Body of pancreas (tissue), 4 donors: ENCODE measurements around the gene BACE2. TPM values are rescaled to one million over a fixed set of nuclear protein-coding genes. Genes with fewer than 3 reads are reported as not detected.

ENCODE experiments used
- ATAC-seq: fragments of 150-250 bp; one replicate; pipeline ENCODE4 v1.9.1; 2016
- DNase-seq, 4 donors: peaks; one replicate each; pipeline ENCODE4 v3.0.0-alpha.2; 2019
- H3K27ac ChIP-seq, 4 donors: fragments of 200-600 bp; sonication (generic); 1 replicate in 3 of 4; 2 replicates in 1 of 4; pipeline versions ENCODE4 v1.5.1 to v1.6.1; 2016 to 2019; ENCODE audit warnings: mild to moderate bottlenecking in 1 of 4, mixed read lengths in 1 of 4, moderate library complexity in 1 of 4
- H3K27me3 ChIP-seq, 2 donors: fragments of 200-600 bp; sonication (generic); one replicate each; pipeline ENCODE4 v1.6.0; 2016; ENCODE audit warnings: mild to moderate bottlenecking in 1 of 2
- H3K36me3 ChIP-seq, 2 donors: fragments of 200-600 bp; sonication (generic); replicated peaks in 1 of 2; 2 replicates each; pipeline ENCODE4 v1.5.1; 2016; ENCODE audit warnings: low read depth in 2 of 2; ENCODE audit not compliant: insufficient read depth in 1 of 2
- H3K4me1 ChIP-seq: fragments of 200-600 bp; sonication (generic); one replicate; pipeline ENCODE4 v1.6.0; 2016
- H3K4me3 ChIP-seq, 2 donors: fragments of 200-600 bp; sonication (generic); 1 replicate in 1 of 2; 2 replicates in 1 of 2; pipeline ENCODE4 v1.5.1; 2016 to 2019
- H3K9me3 ChIP-seq, 3 donors: fragments of 200-600 bp; sonication (generic); 1 replicate in 2 of 3; 2 replicates in 1 of 3; pipeline ENCODE4 v1.5.1; 2016
- POLR2A ChIP-seq, 3 donors: fragments of 450-650 bp; IDR thresholded peaks; one replicate each; pipeline ENCODE4 v1.6.1; 2016; ENCODE audit warnings: antibody characterized with exemption in 3 of 3, mild to moderate bottlenecking in 2 of 3
- WGBS, 2 donors: methylation state at CpG; one replicate each; pipeline ENCODE4 v1.1.5; 2017; 5-methylcytosine and 5-hydroxymethylcytosine counted together
- intact Hi-C: fragments of 100-400 bp; cut with DNase I; formaldehyde crosslinking; loops from one replicate; pipeline ENCODE4 v1.15.1; 2023
- total RNA-seq, 2 donors: library from RNA; depleted of rRNA; stranded (reverse); fragments of >200 nt; gene quantifications; one replicate each; pipeline ENCODE4 v1.1.0, GENCODE V29; 2016
- TF ChIP-seq, protein P1 (sequence below), 7 experiments: fragments of 450-650 bp in 4 of 7; fragments of 200-600 bp in 3 of 7; sonication (generic) in 3 of 7; IDR thresholded peaks; one replicate each; pipeline ENCODE4 v1.5.1; 2016 to 2019; ENCODE audit warnings: antibody characterized with exemption in 7 of 7

Gene BACE2
- total RNA-seq, 2 donors from 2014 or later = 86.4 to 107 TPM

DNA sequence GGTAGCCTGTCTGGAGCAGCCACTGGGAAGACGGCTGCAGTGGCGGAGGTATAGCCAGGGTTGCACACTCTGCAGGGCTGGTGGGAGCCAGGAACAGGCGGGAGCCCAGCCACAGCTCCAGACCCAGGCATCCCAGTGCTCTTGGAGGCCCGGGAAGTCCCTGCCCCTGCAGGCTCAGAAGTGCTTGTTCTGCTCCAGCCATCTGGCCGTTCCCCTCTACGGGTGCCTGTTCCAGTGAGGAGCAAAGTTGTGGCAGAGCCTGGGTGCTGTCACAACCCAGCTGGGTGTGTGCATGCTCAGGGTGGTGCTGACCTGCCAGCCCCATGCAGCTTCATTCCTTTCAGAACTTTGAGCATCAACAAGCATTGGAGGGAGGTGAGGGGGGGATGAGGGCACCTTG lies 31.7 kb upstream of the BACE2 start:
- H3K4me3 ChIP-seq = no peak overlapping the region
- H3K9me3 ChIP-seq = no peaks in the 10 kb centered on the region
- no peaks in the 10 kb centered on the region for H3K36me3 ChIP-seq
- H3K27me3 ChIP-seq = no peaks in the 10 kb centered on the region
- no peak for ATAC-seq
- intact Hi-C loops = no loop called here
- DNase-seq = no peak
- 70 to 100% methylated on average over 2 to 6 of the region's 6 CpGs for WGBS, 2 donors
- H3K27ac ChIP-seq = no peak overlapping the region
- no peak for TF ChIP-seq POLR2A (IDR thresholded peaks at IDR 0.05)
- TF ChIP-seq, protein P1, sequence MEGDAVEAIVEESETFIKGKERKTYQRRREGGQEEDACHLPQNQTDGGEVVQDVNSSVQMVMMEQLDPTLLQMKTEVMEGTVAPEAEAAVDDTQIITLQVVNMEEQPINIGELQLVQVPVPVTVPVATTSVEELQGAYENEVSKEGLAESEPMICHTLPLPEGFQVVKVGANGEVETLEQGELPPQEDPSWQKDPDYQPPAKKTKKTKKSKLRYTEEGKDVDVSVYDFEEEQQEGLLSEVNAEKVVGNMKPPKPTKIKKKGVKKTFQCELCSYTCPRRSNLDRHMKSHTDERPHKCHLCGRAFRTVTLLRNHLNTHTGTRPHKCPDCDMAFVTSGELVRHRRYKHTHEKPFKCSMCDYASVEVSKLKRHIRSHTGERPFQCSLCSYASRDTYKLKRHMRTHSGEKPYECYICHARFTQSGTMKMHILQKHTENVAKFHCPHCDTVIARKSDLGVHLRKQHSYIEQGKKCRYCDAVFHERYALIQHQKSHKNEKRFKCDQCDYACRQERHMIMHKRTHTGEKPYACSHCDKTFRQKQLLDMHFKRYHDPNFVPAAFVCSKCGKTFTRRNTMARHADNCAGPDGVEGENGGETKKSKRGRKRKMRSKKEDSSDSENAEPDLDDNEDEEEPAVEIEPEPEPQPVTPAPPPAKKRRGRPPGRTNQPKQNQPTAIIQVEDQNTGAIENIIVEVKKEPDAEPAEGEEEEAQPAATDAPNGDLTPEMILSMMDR (IDR thresholded peaks at IDR 0.05) = no peak
- peaks cover 18% of the 10 kb centered on the region for H3K4me1 ChIP-seq

DNA sequence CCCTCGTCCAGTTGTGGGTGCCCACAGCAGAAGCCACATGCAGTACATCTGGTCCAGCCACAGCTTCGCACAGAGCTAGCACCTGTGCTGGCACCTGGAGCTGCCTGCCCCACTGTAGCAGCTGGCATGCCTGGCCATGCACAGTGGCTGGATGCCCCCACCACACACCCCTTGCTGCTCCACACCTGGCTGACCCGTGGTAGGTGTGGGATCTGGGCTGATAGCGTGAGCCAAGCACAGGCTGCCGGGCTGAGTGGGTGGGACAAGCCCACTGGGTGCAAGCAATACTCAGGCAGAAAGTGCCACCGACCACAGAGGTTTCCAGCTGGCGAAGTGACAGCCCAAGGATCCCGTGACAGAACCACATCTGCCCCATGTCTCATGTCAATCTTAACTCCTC lies 30.6 kb upstream of the BACE2 start:
- Histone ChIP-seq H3K36me3 (no peaks in the 10 kb centered on the region), H3K27me3 (no peaks in the 10 kb centered on the region), H3K4me3 (no peak overlapping the region), H3K27ac (no peak overlapping the region), H3K9me3 (no peaks in the 10 kb centered on the region), H3K4me1 (peaks cover 22% of the 10 kb centered on the region)
- 43 to 47% methylated on average over 5 to 8 of the region's 8 CpGs for whole genome bisulfite sequencing, 2 donors
- intact Hi-C loops = no loop called here
- peak in 2 of 4 donors; percentile 22 to 48 for DNase-seq
- TF ChIP-seq POLR2A (IDR thresholded peaks at IDR 0.05) = no peak
- no peak for ATAC-seq

DNA sequence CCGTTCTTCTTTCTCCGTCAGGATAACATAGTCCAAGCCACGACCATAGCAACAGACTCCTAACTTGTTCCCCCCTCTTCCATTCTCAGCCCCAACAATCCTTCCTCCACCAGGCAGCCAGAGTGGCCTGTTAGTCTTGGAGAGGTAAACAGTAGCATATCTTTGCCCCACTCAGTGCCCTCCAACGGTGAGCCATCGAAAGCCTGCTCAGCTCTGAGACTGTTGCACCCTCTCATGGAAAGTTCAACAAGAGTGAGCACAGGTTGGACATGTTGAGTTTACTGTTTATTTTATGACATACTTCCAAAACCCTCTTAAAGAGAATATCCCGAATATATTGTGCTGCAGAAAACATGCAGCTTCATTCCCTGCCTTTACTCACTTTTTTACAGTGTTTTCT lies 30.1 kb upstream of the BACE2 start:
- Histone ChIP-seq H3K4me3 (no peak overlapping the region), H3K9me3 (no peaks in the 10 kb centered on the region), H3K4me1 (peaks cover 22% of the 10 kb centered on the region), H3K27ac (no peak overlapping the region), H3K36me3 (no peaks in the 10 kb centered on the region), H3K27me3 (no peaks in the 10 kb centered on the region)
- TF ChIP-seq POLR2A (IDR thresholded peaks at IDR 0.05) = no peak
- TF ChIP-seq, protein P1 (IDR thresholded peaks at IDR 0.05) = no peak
- intact Hi-C loops = no loop called here
- 53 to 57% methylated on average over 6 of the region's 6 CpGs for WGBS, 2 donors
- DNase-seq = no peak
- ATAC-seq = no peak

DNA sequence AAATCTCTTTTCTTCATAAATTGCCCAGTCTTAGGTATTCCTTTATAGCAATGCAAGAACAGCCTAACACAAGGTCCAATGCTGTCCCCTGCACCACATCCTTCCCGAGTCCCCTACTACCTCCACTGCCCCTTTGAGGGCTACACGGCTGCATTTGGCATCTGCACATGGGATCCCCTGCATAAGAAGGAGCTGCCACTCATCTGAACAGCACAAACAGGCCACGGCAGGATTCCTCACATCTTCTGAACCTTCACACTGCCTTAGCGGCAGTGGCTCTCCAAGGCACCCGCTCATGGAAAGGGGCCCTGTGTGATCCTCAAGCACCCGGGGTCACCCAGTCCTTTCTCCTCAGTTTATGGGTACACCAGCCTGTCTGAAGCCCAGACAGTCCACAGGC lies 29.2 kb upstream of the BACE2 start:
- DNase-seq (no peak), ATAC-seq (no peak)
- H3K4me3 ChIP-seq = no peak overlapping the region
- H3K27me3 ChIP-seq = no peaks in the 10 kb centered on the region
- intact Hi-C loops = no loop called here
- no peaks in the 10 kb centered on the region for H3K36me3 ChIP-seq
- TF ChIP-seq, protein P1 (IDR thresholded peaks at IDR 0.05) = no peak
- TF ChIP-seq POLR2A (IDR thresholded peaks at IDR 0.05) = no peak
- H3K4me1 ChIP-seq = peaks cover 22% of the 10 kb centered on the region
- H3K9me3 ChIP-seq = no peaks in the 10 kb centered on the region
- H3K27ac ChIP-seq = no peak overlapping the region
- WGBS, 2 donors = 76 to 89% methylated on average over 4 to 6 of the region's 6 CpGs

DNA sequence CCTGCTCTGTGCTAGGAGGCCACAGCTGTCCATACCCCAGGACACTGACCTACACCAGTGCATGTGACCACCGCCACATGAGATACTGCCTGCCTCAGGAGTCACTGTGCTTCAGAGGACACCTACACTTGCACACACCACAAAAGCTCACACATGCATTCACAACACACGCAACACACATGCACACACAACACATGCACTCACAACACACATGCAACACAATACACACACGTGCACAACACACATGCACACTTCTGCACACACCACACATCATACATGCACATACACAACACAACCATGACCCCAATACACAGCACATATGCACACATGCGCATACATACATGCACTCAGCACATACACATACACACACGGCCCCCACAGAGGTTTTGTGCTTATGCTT lies 28.7 kb upstream of the BACE2 start:
- no peak for ATAC-seq
- no peak overlapping the region for H3K4me3 ChIP-seq
- no peak overlapping the region for H3K27ac ChIP-seq
- WGBS, 2 donors = 70 to 75% methylated on average over 5 of the region's 5 CpGs
- H3K9me3 ChIP-seq = no peaks in the 10 kb centered on the region
- H3K4me1 ChIP-seq = peaks cover 22% of the 10 kb centered on the region
- DNase-seq = no peak
- intact Hi-C loops = no loop called here
- TF ChIP-seq POLR2A (IDR thresholded peaks at IDR 0.05) = no peak
- TF ChIP-seq, protein P1 (IDR thresholded peaks at IDR 0.05) = no peak
- H3K27me3 ChIP-seq = no peaks in the 10 kb centered on the region
- no peaks in the 10 kb centered on the region for H3K36me3 ChIP-seq
